SK-N-SH treated with all-trans-retinoic acid at 6 μM for 48 hours (cell line): Measurements from ENCODE around the gene GNPDA2.

Source experiments
- CREB5 ChIP-seq: fragments of 250-450 bp; sonication (Bioruptor Pico); IDR thresholded peaks from 2 replicates; pipeline ENCODE4 v1.5.1; 2020; ENCODE audit warnings: low read depth, mild to moderate bottlenecking, moderate library complexity
- CSDC2 ChIP-seq: fragments of 250-450 bp; sonication (Bioruptor Pico); IDR thresholded peaks from 2 replicates; pipeline ENCODE4 v1.5.0; 2020; ENCODE audit warnings: mild to moderate bottlenecking, moderate library complexity
- ESRRG ChIP-seq: fragments of 250-450 bp; sonication (Bioruptor Pico); IDR thresholded peaks from 2 replicates; pipeline ENCODE4 v1.6.1; 2021; ENCODE audit warnings: mild to moderate bottlenecking
- RARB ChIP-seq: fragments of 250-450 bp; sonication (Bioruptor Pico); IDR thresholded peaks from 2 replicates; pipeline ENCODE4 v1.8.0; 2021; ENCODE audit warnings: mild to moderate bottlenecking, moderate library complexity
- TOX ChIP-seq: fragments of 250-450 bp; sonication (Bioruptor Pico); IDR thresholded peaks from 2 replicates; pipeline ENCODE4 v1.8.0; 2021; ENCODE audit warnings: mild to moderate bottlenecking, moderate library complexity, borderline replicate concordance
- ZFP30 ChIP-seq: fragments of 450-650 bp; formaldehyde crosslinking; IDR thresholded peaks from 2 replicates; pipeline ENCODE4 v1.5.0; 2022; ENCODE audit warnings: mild to moderate bottlenecking, moderate library complexity
- ZNF8 ChIP-seq: fragments of 450-650 bp; formaldehyde crosslinking; IDR thresholded peaks from 2 replicates; pipeline ENCODE4 v1.5.0; 2020; ENCODE audit warnings: mild to moderate bottlenecking, moderate library complexity

GRCh38 chr4:44652002-44652401, 74.4 kb downstream of the GNPDA2 start:
- TF ChIP-seq TOX (CRISPR knock-in tag) (no peak), ZFP30 (CRISPR knock-in tag) (no peak), ESRRG (no peak), CSDC2 (CRISPR knock-in tag) (no peak), CREB5 (CRISPR knock-in tag) (no peak), RARB (CRISPR knock-in tag) (no peak), ZNF8 (CRISPR knock-in tag) (no peak)
